AG09319 (cell line): ENCODE measurements around the gene GRID1.
A peak's percentile ranks its signal among the peaks of the same experiment; 100 is the strongest.

ENCODE experiments used
- DNase-seq: peaks from one replicate; pipeline ENCODE4 v3.0.0-alpha.2; 2010; ENCODE audit warnings: low read depth; ENCODE audit errors: extremely low read depth
- CTCF ChIP-seq: IDR thresholded peaks from 2 replicates; pipeline ENCODE4 v1.5.1; 2011; ENCODE audit warnings: low read depth, mild to moderate bottlenecking, inconsistent platforms, low read length, moderate library complexity

GRID1 gene

GRCh38 chr10:86410542-86411124 lies 44.0 kb upstream of the GRID1 start:
- no peak for DNase-seq
- TF ChIP-seq CTCF, result no peak

GRCh38 chr10:86409183-86409582 lies 42.6 kb upstream of the GRID1 start:
- TF ChIP-seq CTCF, result no peak
- no peak for DNase-seq

- TF ChIP-seq CTCF, result no peak
- DNase-seq, result no peak
These were observed 36.7 kb upstream of the GRID1 start for GRCh38 chr10:86403183-86403797.

- no peak for TF ChIP-seq CTCF
- DNase-seq, result no peak
These were observed 35.8 kb upstream of the GRID1 start for GRCh38 chr10:86402283-86402941.

- no peak for DNase-seq
- TF ChIP-seq CTCF, result no peak
These were observed 35.1 kb upstream of the GRID1 start for GRCh38 chr10:86401588-86402282.

DNA sequence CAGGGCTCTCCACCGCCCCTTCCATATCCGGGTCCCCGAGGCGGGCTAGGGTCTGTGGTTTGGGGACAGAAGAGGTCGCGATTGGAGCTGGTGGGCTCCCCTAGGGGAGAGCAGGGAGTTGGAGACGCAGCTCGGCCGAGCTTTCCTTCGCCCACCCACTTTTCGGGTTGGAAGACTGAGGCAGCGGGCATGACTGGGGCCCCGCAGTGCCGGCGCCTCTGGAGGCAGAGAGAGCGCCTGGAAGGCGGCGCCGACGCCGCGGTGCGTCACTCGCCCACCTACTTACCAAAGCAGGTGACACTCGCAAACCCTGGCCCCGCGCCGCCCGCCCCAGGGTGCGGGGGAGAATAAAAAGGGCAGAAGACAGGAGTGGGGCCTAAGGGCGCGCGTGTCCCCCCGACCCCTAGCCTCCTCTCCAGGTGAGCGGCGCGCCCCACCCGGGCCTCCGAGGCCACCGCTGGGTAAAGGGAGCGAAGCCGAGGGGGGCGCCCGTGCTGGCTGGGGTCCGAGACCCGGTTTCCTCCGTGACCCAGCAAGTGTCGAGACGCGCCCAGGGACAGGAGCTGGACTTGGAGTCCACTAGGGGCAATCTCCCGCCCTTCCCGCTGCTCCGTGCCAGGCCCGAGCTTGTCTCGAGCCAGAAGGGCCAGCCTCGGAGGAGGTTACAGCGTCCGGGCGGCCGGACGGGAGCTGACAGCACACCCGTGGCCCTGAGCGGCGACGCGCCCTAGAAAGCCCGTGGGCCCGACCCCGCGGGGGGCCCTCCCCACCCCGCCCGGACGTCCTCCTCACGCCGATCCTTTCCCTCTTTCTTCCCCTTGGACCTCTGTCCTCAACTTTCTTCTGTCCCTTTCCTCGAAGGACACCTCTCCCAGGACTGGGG lies 34.4 kb upstream of the GRID1 start:
- no peak for DNase-seq

More for the DNA sequence above, 34.4 kb upstream of the GRID1 start:
- peak; percentile 12 for TF ChIP-seq CTCF
